Iris pigment epithelial cell (primary cell): Measurements from ENCODE around the gene CLDN9.

Source experiments
- DNase-seq: peaks from one replicate; pipeline ENCODE4 v3.0.0-alpha.2; 2011; ENCODE audit warnings: low read depth

The CLDN9 gene, protein sequence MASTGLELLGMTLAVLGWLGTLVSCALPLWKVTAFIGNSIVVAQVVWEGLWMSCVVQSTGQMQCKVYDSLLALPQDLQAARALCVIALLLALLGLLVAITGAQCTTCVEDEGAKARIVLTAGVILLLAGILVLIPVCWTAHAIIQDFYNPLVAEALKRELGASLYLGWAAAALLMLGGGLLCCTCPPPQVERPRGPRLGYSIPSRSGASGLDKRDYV

DNA sequence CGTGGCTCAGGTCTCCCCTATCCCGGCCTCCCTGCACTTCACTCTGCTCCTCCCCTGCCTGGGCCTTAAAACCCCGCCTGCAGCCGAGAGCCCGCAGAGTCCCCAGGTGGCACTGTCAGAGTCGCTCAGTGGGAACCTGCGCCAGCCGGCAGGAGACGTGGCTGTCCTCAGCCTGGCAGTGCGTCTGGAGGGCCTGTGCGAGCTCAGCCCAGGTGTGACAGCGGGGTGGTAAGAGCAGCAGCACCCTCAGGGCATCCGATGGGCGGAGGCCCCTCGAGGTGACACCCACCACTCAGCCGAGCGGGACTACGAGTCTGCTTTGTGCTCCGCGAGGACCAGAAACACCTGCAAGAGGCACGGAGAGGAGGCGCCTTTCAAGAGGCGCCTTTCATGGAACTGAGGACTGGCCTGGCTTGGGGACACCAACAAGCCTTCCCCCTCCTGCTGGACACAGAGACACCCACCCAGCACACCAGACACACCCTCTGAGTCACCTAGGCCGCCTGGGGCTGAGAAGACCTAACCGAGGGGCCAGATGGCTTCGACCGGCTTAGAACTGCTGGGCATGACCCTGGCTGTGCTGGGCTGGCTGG lies at the start of gene CLDN9:
TSS of gene CLDN9 (plus strand) at position 96 of the 593 bp plus-strand sequence. CDS start at position 536, 440 bp downstream.
- DNase-seq: no peak

DNA sequence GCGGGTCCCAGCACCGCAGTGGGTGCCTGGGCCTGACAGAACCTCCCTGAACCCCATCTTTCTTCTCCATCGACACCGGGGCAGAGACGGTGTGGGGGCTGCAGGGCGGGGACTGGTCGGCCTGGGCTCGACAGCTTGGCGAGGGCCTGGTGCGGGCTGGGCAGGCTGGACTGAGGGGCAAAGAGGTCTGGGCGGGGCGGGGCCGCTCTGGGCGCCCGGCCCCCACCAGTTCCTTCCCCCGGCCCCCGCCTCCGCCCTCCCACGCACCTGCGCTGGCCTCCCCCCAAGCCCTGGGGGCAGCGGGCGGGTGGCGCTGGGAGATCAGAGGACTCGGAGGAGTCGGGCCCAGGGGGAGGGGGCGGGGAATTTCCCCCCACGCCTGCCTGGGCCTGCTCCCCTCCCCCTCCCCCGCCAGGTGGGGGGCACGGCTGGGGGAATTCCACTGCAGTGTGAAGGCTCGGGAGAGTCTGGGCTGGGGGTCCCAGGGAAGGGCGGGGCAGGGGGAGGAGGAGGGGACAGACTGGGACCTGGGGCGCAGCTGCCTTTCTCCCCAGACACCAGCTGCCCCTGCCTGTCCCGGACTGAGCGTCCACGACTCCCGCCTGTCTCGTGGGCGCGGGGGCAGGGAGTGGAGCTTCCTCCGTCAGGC lies 49.5 kb upstream of the CLDN9 start:
- DNase-seq: no peak

DNA sequence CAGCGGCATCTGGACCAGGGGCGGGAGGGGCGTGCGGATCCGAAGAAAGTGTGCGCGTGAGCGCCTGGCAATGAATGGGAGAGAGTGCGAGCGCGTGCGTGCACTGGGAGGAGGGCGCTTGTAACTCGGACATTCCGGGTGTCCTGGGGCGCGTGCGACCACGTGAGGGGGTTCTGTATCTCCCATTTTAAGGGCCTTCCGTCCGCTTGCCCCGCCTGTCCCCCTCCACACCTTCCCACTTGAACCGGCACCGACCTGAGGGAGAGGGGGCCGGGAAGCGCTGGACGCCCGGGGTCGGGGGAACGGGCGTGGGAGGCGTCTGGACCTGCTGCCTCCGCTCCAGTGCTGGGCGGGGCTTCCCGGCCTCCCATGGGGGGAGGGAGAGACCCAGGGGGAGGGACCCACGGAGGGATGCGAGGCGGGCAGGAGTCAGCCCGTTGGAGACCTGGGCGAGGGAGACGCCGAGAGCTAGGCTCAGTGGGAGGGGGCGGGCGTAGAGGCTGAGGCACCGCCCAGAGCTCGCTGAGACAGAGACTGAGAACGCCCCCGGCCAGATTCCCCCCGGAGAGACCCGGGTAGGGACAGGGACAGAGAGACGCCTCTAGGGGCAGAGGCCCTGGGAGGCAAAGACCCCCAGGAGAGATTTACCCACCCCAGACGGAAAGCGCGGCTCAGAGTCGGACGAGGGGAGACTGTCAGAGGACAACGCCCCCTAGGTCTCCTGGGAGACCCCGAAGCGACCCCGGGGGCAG lies 48.8 kb upstream of the CLDN9 start, which contains the start of gene KREMEN2:
TSS of gene KREMEN2 (plus strand) at position 553 of the 752 bp plus-strand sequence. CDS start 246 bp downstream, outside the sequence.
- DNase-seq: no peak

DNA sequence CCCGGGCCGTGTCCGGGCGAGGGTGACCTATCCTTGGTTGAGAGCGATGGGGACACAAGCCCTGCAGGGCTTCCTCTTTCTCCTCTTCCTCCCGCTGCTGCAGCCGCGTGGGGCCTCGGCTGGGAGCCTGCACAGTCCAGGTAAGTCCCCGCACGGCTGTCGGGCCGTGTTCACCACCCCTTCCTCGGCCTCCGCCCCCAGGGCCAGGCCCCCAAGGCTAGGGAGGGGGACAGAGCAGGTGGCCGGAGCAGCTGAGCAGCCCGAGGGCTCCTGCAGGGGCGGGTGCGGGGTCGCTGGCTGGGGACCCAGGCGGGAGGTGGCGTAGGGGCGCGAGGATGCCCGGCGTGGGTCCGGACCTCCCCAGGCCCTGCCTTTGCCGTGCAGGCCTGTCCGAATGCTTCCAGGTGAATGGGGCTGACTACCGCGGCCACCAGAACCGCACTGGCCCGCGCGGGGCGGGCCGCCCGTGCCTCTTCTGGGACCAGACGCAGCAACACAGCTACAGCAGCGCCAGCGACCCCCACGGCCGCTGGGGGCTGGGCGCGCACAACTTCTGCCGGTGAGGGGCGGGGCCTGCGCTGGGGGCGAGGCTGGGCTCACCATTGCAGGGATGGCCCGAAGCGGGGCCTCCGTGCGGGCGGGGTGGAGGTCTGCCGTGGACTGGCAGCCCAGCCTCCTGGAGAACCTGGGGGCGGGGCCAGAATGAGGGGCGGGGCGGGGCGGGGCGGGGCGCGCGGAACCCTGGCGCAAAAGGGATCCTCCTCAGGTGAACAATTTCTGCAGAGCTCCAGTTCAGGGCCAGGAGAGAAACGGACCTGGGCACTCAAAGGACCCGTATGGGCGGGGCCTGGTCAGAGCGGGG lies 48.0 kb upstream of the CLDN9 start:
- no peak for DNase-seq

DNA sequence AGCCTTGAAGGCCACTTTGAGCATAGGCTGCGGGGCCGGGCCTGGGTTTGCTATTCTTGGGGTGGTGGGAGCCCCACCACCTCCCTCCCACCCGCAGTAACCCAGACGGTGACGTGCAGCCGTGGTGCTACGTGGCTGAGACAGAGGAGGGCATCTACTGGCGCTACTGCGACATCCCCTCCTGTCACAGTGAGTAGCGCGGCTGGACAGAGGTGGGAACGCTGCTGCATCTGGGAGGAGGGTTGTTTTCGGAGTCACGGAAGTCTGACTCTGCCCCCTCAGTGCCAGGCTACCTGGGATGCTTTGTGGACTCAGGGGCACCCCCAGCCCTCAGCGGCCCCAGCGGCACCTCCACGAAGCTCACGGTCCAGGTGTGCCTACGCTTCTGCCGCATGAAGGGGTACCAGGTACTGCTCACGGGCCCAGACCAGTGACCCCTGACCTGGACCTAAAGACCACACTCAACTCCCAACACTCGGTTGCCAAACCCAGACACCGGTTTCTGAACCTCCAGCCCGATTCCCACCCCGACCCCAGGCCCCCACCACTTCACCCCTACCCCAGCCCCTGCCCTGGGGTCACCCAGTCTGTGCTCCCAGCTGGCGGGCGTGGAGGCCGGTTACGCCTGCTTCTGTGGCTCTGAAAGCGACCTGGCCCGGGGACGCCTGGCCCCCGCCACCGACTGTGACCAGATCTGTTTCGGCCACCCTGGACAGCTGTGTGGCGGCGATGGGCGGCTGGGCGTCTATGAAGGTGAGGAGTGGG lies 46.5 kb upstream of the CLDN9 start:
- DNase-seq: no peak

DNA sequence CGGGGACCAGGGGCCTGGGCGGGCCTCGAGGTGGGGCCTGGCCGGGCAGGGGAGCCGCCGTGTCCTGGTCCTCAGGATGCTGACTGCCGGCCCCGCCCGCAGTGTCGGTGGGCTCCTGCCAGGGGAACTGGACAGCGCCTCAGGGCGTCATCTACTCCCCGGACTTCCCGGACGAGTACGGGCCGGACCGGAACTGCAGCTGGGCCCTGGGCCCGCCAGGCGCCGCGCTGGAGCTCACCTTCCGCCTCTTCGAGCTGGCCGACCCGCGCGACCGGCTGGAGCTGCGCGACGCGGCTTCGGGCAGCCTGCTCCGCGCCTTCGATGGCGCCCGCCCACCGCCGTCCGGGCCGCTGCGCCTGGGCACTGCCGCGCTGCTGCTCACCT lies 45.9 kb upstream of the CLDN9 start:
- DNase-seq: no peak

DNA sequence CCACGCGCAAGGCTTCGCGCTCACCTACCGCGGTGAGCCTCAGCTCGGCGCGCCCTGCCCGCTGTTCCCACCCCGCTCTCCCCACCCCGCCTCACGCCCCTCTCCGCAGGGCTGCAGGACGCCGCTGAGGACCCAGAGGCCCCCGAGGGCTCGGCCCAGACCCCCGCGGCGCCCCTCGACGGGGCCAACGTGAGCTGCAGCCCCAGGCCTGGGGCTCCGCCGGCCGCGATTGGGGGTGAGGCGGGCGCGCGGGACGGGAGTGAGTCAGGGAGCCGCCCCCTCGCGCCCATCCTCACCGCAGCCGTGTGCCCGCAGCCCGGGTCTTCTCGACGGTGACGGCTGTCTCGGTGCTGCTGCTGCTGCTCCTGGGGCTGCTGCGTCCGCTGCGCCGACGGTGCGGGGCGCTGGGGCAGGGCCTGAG lies 45.5 kb upstream of the CLDN9 start:
- DNase-seq: no peak

DNA sequence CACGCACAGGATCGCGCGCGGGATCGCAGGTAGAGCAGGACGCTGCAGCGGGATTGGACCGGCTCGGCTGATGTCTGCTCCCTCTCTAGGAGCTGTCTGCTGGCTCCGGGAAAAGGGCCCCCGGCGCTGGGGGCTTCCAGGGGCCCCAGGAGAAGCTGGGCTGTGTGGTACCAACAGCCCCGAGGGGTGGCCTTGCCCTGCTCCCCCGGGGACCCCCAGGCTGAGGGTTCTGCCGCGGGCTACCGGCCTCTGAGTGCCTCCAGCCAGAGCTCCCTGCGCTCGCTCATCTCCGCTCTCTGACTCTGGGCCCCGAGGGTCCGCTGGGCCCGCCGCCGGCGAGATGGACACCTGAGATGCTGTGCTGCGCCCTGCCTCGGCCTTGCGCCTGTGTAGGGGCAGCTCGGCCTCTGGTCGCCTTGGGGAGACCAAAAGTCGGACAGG lies 45.0 kb upstream of the CLDN9 start:
- DNase-seq: no peak

DNA sequence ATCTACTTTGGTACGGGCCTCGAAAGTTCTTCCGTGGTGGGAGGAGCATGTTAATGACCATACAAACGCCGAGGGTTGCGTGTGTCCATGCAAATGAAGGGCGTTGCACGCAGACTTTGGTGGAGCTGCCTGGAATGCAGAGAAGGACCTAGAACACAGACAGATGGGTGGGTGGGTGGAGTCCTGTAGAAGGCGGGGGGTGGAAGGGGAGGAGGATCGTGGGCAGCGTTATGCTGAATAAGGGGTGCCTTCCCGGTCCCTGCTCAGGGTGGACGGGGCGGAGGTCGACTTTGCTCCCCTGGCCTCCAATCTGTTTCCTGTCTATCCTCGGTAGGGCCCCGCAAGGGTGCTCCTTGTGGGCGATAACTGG lies 44.4 kb upstream of the CLDN9 start:
- DNase-seq: no peak

DNA sequence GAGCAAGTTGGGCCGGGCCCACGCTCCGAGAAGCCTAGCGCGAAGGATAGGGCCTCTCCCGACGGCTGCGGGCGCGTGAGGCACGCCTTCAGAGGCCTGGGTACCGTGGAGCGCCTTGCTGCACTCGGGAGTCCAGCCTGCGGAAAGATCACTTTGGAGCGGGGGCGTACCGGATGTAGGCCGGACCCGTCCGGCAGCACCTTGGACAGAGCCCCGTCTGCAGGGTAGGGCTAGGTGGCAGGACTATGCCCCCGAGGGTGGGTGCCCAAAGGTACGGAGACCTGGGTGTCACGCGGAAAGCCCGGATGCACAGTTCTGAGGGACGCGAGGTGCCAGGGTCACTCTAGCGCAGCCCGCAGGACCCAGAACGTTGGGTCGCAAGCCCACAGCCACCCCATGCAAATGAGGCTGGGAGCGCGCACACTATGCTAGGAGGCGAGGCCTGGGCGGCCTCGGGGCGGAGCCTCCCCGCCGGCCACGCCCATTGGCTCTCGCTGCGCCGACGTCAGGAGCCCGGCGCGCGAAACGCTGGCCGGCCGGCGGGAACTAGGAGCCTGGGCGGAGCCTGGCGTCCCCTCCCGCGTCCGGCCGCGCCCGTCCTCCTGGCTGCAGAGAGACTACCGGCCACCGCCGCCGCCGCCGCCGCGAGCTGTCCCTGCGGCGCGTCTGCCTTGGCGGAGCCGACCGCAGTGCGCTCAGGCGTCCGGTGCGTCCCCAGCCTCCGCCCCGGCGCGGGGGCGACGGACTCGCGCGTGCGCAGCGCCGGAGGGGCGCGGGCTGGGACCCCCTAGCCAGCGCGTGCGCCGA lies 43.8 kb upstream of the CLDN9 start, which contains the start of gene PAQR4:
TSS of gene PAQR4 (plus strand) at position 611 of the 807 bp plus-strand sequence. CDS start 327 bp downstream, outside the sequence.
- DNase-seq: peak; percentile 85

DNA sequence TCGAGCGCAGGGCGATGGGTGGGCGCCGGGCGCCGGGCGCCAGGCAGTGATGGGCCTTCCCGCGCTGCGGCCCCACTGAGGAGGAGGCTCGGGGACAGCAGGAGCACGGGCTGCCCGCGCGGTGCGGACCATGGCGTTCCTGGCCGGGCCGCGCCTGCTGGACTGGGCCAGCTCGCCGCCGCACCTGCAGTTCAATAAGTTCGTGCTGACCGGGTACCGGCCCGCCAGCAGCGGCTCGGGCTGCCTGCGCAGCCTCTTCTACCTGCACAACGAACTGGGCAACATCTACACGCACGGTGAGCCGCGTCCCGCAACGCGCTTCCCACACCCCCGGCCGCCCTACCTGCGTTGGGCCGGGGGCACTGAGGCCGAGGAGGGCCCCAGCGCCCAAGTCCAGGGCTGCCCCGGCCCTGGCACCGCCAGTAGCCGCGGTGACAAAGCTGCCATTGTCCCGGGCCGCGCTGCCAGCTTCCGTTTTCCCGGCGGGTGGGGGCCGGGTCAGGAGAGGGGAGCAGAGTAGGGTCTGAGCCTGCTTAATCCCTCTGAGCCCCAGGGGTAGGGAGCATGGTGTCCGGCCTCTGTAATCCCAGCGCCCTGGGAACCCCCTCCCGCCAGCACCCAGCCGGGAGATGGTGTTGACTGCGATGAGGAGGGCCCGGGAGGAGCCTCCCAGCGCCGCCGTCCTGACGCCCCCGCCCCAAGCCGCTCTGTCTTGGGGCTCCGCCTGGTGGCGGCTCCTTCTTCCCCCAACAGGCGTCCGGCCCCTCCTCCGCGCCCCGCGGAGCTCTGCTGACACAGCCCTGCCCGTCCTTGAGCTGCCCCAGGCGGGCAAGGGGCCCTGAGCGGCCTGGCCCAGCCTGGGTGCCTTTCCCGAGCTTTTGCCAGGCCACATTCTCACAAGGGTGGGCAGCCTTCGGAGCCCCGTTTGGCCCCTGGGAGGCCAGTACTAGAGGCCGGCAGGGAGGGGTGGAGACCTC lies 42.9 kb upstream of the CLDN9 start:
- DNase-seq: peak; percentile 37

DNA sequence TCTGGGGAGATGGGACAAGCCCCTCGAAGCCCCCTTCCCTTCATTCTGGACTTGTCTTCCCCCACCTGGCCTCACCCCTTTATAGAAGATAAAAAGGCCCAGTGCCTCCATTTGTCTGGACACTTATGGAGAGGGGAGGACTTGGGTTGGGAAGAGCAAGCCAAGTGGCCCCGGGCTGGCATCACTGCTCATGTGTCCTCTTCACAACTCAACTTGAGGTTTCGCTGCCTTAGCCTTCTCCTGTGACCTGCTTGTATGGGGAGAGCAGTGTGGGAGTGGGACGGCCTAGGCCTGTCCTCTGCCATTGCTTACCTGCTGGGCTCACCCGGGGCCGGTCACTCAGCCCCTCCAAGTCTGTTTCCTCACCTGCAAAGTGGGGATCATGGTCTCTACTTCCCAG lies 42.2 kb upstream of the CLDN9 start:
- no peak for DNase-seq

DNA sequence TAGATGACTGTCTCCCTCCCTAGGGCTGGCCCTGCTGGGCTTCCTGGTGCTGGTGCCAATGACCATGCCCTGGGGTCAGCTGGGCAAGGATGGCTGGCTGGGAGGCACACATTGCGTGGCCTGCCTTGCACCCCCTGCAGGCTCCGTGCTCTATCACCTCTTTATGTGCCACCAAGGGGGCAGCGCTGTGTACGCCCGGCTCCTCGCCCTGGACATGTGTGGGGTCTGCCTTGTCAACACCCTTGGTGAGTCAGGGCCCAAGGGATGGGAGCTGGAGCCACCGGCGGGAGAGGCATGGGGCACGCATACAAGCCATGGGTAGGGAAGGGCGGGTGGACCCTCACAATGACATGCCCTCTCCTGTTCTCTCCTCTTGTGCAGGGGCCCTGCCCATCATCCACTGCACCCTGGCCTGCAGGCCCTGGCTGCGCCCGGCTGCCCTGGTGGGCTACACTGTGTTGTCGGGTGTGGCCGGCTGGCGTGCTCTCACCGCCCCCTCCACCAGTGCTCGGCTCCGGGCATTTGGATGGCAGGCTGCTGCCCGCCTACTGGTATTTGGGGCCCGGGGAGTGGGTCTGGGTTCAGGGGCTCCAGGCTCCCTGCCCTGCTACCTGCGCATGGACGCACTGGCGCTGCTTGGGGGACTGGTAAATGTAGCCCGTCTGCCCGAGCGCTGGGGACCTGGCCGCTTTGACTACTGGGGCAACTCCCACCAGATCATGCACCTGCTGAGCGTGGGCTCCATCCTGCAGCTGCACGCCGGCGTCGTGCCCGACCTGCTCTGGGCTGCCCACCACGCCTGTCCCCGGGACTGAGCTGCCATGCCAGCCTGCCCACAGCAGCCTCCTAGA lies 41.4 kb upstream of the CLDN9 start:
- no peak for DNase-seq

DNA sequence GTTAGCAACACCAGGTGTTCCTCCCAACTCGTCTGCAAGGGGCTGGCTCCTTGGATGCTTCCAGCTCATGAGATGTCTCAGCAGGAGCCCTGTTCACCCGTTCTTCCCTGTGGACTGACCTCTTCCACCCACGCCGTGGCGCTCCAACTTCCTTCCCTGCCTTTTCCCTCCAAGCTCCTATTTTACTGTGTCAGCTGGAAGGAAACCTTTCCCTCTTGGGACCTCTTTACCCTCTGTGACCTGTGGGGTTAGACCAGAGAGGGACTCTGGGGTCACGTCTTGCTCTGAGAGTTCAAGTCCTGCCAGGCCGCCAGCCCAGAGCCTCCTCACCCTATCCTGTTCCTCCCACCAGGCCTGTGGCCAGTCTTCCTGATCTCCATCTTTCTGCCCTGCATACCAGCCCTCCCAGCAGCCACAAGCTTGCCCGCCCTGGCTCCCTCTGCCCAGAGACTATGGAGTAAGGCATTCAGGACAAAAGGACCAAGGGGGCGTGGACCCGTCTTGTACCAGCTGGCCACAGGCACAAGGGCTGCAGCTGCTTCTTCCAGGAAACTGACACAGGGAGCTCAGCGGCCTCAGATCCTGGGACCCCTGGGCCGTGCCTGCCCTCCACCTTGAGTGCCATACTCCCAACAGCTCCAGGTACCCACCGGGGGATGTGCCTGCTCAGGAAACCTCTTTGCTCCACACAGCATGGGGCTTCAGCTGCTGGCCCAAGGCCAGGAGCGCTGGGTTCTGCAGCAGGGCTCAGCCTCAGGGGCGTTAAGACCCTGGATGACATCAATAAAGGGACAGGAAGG lies 40.5 kb upstream of the CLDN9 start:
- no peak for DNase-seq

DNA sequence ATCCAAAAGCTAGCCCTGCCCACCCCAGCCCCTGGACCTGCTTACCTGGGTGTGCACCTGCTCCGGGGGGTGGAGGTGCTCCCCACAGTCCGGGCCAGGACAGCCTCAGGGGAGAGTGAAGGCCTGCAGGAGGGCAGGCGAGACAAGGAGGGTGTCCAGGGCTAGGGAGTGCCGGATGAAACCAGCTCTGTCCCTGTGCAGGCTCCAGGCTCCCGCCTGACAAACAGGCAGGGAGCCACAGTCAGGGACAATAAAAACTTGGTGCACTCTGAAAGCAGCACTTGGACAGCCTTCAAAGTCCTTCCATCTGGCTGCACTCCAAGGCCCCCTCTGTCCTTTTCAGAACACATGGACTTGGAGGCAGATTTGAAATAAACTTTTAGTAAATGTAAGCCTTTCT lies 39.6 kb upstream of the CLDN9 start:
- DNase-seq: no peak

DNA sequence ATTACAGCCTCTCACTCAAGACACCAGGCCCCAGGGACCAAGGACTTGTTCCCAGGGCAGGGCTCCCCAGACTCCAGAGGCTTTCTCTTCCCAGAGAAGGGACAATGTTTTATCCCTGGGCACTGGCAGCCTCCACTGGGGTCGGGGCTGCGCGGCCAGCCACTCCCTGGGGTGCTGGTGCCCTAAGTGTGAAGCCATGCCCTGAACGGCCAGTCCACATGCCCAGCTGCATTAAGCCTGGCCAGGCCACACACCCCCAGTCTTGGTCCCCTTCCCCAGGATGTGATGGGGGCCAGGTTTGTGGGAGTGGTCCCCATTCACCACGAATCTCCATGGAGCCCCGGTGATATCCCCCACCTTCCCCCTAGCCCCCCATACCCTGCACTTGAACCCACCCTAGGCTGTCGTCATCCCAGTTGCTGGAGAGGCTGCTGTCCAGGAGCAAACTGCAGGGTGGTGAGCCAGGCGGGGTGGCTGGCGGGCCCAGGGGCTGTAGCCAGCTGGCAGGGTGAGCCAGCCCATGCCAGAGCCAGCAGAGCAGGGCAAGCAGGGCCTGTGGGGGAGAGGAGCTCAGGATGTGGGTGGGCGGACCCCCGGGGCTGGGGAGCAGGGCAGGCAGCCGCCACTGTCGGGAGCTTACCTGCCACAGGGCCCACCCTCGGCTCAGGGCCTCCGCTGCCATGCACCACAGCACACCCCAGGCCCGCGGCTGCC lies 39.0 kb upstream of the CLDN9 start:
- no peak for DNase-seq
